K562 (cell line): ENCODE measurements around the gene EMX1. TPM values are rescaled to one million over a fixed set of nuclear protein-coding genes. Genes with fewer than 3 reads are reported as not detected.

Experiments used
- CTBP1 ChIP-seq: fragments of 450-650 bp; IDR thresholded peaks from 2 replicates; pipeline ENCODE4 v1.6.1; 2016; ENCODE audit warnings: borderline replicate concordance
- CTCFL ChIP-seq: IDR thresholded peaks from 2 replicates; pipeline ENCODE4 v1.6.1; 2011; ENCODE audit warnings: borderline replicate concordance, low read depth, mild to moderate bottlenecking, moderate library complexity, low read length; ENCODE audit not compliant: insufficient read depth, poor library complexity, severe bottlenecking
- PHF20 ChIP-seq: fragments of 450-650 bp; IDR thresholded peaks from 2 replicates; pipeline ENCODE4 v1.6.1; 2018; ENCODE audit not compliant: partially characterized antibody
- POLR2H ChIP-seq: IDR thresholded peaks from 2 replicates; pipeline ENCODE4 v1.6.1; 2016; ENCODE audit warnings: missing genetic modification characterization, low read depth, mild to moderate bottlenecking, control low read depth, missing compliant biosample characterization, moderate library complexity
- polyA plus RNA-seq, 8 experiments: library from polyadenylated mRNA; depleted of rRNA in 4 of 8; stranded (reverse) in 5 of 8; unstranded in 3 of 8; fragments of >200 nt; fragmentation: Nextera tagmentation in 2 of 8; fragmentation: Illumina TruSeq in 1 of 8; extraction: Ambion mirVana in 2 of 8; extraction: Trizol in 1 of 8; gene quantifications; 2 replicates each; pipeline versions ENCODE4 v1.2.1 to v1.2.3, GENCODE V29; 2011 to 2014; ENCODE audit warnings: inconsistent platforms in 1 of 8, missing spikeins in 1 of 8
- total RNA-seq, 7 experiments: library from RNA; depleted of rRNA in 6 of 7; stranded (reverse); fragments of >200 nt in 6 of 7; fragmentation: Illumina TruSeq in 2 of 7; extraction: Trizol in 2 of 7; gene quantifications; 2 replicates each; pipeline versions ENCODE4 v1.2.1 to v1.2.3, GENCODE V29; 2011 to 2021; ENCODE audit warnings: low replicate concordance in 1 of 7
- TF ChIP-seq, protein P1 (sequence below): fragments of 450-650 bp; IDR thresholded peaks from 2 replicates; pipeline ENCODE4 v1.6.1; 2016; ENCODE audit warnings: mild to moderate bottlenecking, moderate library complexity
- TF ChIP-seq, protein P2 (sequence below): fragments of 450-650 bp; IDR thresholded peaks from 2 replicates; pipeline ENCODE4 v1.6.1; 2016
- TF ChIP-seq, protein P3 (sequence below): IDR thresholded peaks from 2 replicates; pipeline ENCODE4 v1.6.1; 2014; ENCODE audit warnings: antibody characterized with exemption

The EMX1 gene
- total and polyA plus RNA-seq, 9 of the 15 experiments (the other 6 are each of a cell fraction or from before 2014, with no cell fraction given): 0.10 to 0.32 (median 0.21) TPM; not detected in 6

DNA sequence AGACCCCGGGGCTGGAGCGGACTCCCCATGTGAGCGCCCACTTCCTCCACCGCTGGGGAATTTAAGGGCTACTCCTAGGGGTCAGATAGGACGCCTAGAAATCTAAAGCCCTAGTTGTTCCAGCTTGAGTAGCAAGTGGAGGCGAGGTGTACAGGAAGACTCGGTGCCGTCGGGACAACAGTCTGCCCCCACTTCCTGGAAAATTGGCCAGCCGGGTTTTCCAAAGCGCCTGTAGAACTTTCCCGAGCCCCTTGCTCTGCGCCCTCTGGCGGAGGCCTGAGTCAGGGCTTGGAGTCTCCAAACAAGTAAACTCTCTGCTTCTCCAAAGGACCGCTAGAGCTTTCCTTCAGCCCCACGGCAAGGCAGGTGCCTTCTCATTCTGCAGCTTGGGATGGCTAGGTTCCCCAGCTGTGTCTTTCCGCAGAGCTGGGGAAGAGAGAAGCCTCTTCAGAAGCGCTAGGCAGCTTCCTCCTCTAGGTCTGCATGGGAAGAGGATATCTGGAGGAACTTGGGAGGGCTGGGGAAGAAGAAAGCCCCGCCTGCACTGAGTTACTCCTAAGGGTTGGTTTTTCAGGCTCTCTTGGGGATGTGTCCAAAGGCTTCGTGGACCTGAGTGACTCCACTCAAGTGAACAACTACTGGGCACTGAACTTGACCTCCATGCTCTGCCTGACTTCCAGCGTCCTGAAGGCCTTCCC is 29.4 kb upstream of the EMX1 start (continued):
- TF ChIP-seq, protein P1, sequence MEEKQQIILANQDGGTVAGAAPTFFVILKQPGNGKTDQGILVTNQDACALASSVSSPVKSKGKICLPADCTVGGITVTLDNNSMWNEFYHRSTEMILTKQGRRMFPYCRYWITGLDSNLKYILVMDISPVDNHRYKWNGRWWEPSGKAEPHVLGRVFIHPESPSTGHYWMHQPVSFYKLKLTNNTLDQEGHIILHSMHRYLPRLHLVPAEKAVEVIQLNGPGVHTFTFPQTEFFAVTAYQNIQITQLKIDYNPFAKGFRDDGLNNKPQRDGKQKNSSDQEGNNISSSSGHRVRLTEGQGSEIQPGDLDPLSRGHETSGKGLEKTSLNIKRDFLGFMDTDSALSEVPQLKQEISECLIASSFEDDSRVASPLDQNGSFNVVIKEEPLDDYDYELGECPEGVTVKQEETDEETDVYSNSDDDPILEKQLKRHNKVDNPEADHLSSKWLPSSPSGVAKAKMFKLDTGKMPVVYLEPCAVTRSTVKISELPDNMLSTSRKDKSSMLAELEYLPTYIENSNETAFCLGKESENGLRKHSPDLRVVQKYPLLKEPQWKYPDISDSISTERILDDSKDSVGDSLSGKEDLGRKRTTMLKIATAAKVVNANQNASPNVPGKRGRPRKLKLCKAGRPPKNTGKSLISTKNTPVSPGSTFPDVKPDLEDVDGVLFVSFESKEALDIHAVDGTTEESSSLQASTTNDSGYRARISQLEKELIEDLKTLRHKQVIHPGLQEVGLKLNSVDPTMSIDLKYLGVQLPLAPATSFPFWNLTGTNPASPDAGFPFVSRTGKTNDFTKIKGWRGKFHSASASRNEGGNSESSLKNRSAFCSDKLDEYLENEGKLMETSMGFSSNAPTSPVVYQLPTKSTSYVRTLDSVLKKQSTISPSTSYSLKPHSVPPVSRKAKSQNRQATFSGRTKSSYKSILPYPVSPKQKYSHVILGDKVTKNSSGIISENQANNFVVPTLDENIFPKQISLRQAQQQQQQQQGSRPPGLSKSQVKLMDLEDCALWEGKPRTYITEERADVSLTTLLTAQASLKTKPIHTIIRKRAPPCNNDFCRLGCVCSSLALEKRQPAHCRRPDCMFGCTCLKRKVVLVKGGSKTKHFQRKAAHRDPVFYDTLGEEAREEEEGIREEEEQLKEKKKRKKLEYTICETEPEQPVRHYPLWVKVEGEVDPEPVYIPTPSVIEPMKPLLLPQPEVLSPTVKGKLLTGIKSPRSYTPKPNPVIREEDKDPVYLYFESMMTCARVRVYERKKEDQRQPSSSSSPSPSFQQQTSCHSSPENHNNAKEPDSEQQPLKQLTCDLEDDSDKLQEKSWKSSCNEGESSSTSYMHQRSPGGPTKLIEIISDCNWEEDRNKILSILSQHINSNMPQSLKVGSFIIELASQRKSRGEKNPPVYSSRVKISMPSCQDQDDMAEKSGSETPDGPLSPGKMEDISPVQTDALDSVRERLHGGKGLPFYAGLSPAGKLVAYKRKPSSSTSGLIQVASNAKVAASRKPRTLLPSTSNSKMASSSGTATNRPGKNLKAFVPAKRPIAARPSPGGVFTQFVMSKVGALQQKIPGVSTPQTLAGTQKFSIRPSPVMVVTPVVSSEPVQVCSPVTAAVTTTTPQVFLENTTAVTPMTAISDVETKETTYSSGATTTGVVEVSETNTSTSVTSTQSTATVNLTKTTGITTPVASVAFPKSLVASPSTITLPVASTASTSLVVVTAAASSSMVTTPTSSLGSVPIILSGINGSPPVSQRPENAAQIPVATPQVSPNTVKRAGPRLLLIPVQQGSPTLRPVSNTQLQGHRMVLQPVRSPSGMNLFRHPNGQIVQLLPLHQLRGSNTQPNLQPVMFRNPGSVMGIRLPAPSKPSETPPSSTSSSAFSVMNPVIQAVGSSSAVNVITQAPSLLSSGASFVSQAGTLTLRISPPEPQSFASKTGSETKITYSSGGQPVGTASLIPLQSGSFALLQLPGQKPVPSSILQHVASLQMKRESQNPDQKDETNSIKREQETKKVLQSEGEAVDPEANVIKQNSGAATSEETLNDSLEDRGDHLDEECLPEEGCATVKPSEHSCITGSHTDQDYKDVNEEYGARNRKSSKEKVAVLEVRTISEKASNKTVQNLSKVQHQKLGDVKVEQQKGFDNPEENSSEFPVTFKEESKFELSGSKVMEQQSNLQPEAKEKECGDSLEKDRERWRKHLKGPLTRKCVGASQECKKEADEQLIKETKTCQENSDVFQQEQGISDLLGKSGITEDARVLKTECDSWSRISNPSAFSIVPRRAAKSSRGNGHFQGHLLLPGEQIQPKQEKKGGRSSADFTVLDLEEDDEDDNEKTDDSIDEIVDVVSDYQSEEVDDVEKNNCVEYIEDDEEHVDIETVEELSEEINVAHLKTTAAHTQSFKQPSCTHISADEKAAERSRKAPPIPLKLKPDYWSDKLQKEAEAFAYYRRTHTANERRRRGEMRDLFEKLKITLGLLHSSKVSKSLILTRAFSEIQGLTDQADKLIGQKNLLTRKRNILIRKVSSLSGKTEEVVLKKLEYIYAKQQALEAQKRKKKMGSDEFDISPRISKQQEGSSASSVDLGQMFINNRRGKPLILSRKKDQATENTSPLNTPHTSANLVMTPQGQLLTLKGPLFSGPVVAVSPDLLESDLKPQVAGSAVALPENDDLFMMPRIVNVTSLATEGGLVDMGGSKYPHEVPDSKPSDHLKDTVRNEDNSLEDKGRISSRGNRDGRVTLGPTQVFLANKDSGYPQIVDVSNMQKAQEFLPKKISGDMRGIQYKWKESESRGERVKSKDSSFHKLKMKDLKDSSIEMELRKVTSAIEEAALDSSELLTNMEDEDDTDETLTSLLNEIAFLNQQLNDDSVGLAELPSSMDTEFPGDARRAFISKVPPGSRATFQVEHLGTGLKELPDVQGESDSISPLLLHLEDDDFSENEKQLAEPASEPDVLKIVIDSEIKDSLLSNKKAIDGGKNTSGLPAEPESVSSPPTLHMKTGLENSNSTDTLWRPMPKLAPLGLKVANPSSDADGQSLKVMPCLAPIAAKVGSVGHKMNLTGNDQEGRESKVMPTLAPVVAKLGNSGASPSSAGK: peak; percentile 22; the same call in 1 of the 2 replicates
- TF ChIP-seq CTBP1: no peak; the same call in 1 of the 2 replicates
- TF ChIP-seq, protein P2, sequence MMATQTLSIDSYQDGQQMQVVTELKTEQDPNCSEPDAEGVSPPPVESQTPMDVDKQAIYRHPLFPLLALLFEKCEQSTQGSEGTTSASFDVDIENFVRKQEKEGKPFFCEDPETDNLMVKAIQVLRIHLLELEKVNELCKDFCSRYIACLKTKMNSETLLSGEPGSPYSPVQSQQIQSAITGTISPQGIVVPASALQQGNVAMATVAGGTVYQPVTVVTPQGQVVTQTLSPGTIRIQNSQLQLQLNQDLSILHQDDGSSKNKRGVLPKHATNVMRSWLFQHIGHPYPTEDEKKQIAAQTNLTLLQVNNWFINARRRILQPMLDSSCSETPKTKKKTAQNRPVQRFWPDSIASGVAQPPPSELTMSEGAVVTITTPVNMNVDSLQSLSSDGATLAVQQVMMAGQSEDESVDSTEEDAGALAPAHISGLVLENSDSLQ: no peak
- TF ChIP-seq CTCFL: peak; percentile 91
- peak; percentile 10 for TF ChIP-seq PHF20
- TF ChIP-seq POLR2H (tag): no peak
- TF ChIP-seq, protein P3, sequence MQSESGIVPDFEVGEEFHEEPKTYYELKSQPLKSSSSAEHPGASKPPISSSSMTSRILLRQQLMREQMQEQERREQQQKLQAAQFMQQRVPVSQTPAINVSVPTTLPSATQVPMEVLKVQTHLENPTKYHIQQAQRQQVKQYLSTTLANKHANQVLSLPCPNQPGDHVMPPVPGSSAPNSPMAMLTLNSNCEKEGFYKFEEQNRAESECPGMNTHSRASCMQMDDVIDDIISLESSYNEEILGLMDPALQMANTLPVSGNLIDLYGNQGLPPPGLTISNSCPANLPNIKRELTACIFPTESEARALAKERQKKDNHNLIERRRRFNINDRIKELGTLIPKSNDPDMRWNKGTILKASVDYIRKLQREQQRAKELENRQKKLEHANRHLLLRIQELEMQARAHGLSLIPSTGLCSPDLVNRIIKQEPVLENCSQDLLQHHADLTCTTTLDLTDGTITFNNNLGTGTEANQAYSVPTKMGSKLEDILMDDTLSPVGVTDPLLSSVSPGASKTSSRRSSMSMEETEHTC: no peak
